ENCODE data around the gene PTBP1. TPM values are rescaled to one million over a fixed set of nuclear protein-coding genes. Genes with fewer than 3 reads are reported as not detected.
A peak's percentile ranks its signal among the peaks of the same experiment; 100 is the strongest.

The PTBP1 gene
- total and polyA plus RNA-seq, 7 experiments from 2014 or later = 113 to 524 (median 322) TPM

DNA sequence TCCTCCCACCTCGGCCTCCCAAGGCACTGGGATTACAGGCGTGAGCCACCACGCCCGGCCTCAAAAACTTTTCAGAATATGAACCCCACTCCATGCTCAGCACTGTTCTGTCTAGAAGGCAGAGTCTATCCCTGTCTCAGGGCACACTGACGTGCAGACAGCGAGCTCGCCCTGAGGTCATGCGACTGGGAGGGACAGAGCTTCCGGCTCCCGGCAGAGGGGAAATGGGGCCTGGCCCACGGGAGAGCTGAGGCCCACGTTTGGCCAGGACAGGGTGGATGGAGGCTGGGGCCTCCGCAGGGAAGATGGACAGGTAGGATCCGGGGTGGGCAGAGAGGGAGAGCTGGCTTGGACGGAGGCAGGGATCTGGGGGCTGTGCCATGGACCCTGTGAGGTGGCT is 27.6 kb downstream of the PTBP1 start:
- Histone ChIP-seq H3K27ac (ENCODE audit: low read depth, low read length) (no peak overlapping the region), H3K4me3 (ENCODE audit: low read length) (no peak overlapping the region), H3K9me3 (ENCODE audit: control insufficient read depth in 2 of 3, low read length in 3 of 3) (no peaks in the 10 kb centered on the region), H3K36me3 (ENCODE audit: control insufficient read depth in 2 of 3, insufficient read depth in 3 of 3, low read length in 3 of 3) (no peaks in the 10 kb centered on the region), H3K27me3 (ENCODE audit: control insufficient read depth in 2 of 2, insufficient read depth in 2 of 2, low read length in 2 of 2) (no peaks in the 10 kb centered on the region), H3K4me1 (ENCODE audit: control insufficient read depth in 2 of 2, insufficient read depth in 2 of 2, low read length in 2 of 2) (no peaks in the 10 kb centered on the region)
- intact Hi-C loops (cut with micrococcal nuclease) = no loop called here
- peak overlapping the region in 2 of 10 donors; percentile 13 to 66 for H3K4me3 Mint-ChIP-seq
- no peaks in the 10 kb centered on the region for H3K36me3 Mint-ChIP-seq
- no peak overlapping the region for H3K27ac Mint-ChIP-seq
- H3K27me3 Mint-ChIP-seq = peaks cover 8 to 27% (median 22%) of the 10 kb centered on the region in 5 donors
- CTCF ChIA-PET = no interaction called here
- ATAC-seq (peak; percentile 49), DNase-seq (no peak)
- H3K4me1 Mint-ChIP-seq = peaks cover 0 to 8% (median 0%) of the 10 kb centered on the region in 7 donors
- POLR2A ChIA-PET = no interaction called here
- H3K9me3 Mint-ChIP-seq = no peaks in the 10 kb centered on the region

DNA sequence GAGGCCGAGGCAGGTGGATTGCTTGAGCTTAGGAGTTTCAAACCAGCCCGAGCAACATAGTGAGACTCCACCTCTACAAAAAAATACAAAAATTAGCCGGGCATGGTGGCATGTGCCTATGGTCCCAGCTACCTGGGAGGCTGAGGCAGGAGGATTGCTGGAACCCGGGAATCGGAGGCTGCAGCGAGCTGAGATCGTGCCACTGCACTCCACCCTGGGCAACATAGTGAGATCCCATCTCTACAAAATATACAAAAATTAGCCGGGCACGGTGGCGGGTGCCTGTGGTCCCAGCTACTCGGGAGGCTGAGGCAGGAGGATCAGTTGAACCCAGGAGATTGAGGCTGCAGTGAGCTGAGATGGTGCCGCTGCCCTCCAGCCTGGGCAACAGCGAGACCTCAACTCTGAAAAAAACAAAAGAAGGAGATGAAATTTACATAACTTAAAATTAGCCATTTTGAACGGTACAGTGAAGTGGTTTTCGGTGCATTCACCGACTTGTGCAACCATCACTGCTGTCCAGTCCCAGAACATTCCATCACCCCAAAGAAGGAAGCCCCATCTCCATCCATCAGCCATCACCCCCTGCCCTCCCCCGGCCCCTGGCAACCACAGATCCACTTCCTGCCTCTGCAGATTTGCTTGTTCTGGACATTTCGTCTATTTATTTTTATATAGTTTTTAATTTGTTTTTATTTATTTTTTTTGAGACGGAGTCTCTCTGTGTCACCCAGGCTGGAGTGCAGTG is 28.8 kb downstream of the PTBP1 start:
- POLR2A ChIA-PET = no interaction called here

DNA sequence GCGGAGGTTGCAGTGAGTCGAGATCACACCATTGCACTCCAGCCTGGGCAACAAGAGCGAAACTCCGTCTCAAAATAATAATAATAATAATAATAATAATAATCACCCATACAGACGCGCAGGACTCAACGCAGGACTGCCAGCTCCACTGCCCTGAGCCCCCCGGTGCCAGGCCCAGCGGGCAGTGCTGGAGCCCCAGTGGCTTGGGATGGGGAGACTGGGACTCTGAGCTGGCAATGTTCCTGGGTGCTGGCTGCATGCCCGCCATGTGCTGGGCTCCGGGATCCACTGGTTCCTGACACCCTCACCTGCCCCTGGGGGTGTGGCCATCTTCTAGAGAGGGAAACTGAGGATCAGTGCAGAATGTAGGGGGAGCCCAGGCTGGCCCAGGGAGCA is 30.1 kb downstream of the PTBP1 start:
- ChIA-PET POLR2A (no interaction called here), CTCF (no interaction called here)
- intact Hi-C loops (cut with micrococcal nuclease) = no loop called here
- Histone ChIP-seq H3K4me1 (ENCODE audit: control insufficient read depth in 2 of 2, insufficient read depth in 2 of 2, low read length in 2 of 2) (no peaks in the 10 kb centered on the region), H3K9me3 (ENCODE audit: control insufficient read depth in 2 of 3, low read length in 3 of 3) (no peaks in the 10 kb centered on the region), H3K36me3 (ENCODE audit: control insufficient read depth in 2 of 3, insufficient read depth in 3 of 3, low read length in 3 of 3) (no peaks in the 10 kb centered on the region), H3K27me3 (ENCODE audit: control insufficient read depth in 2 of 2, insufficient read depth in 2 of 2, low read length in 2 of 2) (no peaks in the 10 kb centered on the region), H3K4me3 (ENCODE audit: low read length) (no peak overlapping the region), H3K27ac (ENCODE audit: low read depth, low read length) (no peak overlapping the region)
- peaks cover 8 to 24% (median 14%) of the 10 kb centered on the region in 5 donors for H3K27me3 Mint-ChIP-seq
- no peak overlapping the region for H3K4me3 Mint-ChIP-seq
- no peak overlapping the region for H3K27ac Mint-ChIP-seq
- ATAC-seq = no peak
- H3K9me3 Mint-ChIP-seq = no peaks in the 10 kb centered on the region
- DNase-seq = no peak
- peaks cover 0 to 7% (median 0%) of the 10 kb centered on the region in 7 donors for H3K4me1 Mint-ChIP-seq
- H3K36me3 Mint-ChIP-seq = no peaks in the 10 kb centered on the region

More for the DNA sequence above, 28.8 kb downstream of the PTBP1 start:
- no peaks in the 10 kb centered on the region for H3K9me3 ChIP-seq (ENCODE audit: control insufficient read depth in 2 of 3, low read length in 3 of 3)
- H3K9me3 Mint-ChIP-seq = no peaks in the 10 kb centered on the region
- H3K27ac Mint-ChIP-seq = no peak overlapping the region
- H3K27me3 Mint-ChIP-seq = peaks cover 8 to 24% (median 16%) of the 10 kb centered on the region in 5 donors
- H3K27me3 ChIP-seq (ENCODE audit: control insufficient read depth in 2 of 2, insufficient read depth in 2 of 2, low read length in 2 of 2) = no peaks in the 10 kb centered on the region
- H3K36me3 ChIP-seq (ENCODE audit: control insufficient read depth in 2 of 3, insufficient read depth in 3 of 3, low read length in 3 of 3) = no peaks in the 10 kb centered on the region
- intact Hi-C loops (cut with micrococcal nuclease) = no loop called here
- CTCF ChIA-PET = interaction anchor here (0.6 kb wide), 2 partner anchors 74 to 1594 kb away, joined by 3 read pairs; no protein-coding TSS in a partner anchor
- H3K4me3 ChIP-seq (ENCODE audit: low read length) = no peak overlapping the region
- DNase-seq = no peak
- H3K27ac ChIP-seq (ENCODE audit: low read depth, low read length) = no peak overlapping the region
- no peaks in the 10 kb centered on the region for H3K36me3 Mint-ChIP-seq
- ATAC-seq = no peak
- no peaks in the 10 kb centered on the region for H3K4me1 ChIP-seq (ENCODE audit: control insufficient read depth in 2 of 2, insufficient read depth in 2 of 2, low read length in 2 of 2)
- no peak overlapping the region for H3K4me3 Mint-ChIP-seq
- peaks cover 0 to 8% (median 0%) of the 10 kb centered on the region in 7 donors for H3K4me1 Mint-ChIP-seq

- peaks cover 0 to 7% (median 0%) of the 10 kb centered on the region in 7 donors for H3K4me1 Mint-ChIP-seq
- no peaks in the 10 kb centered on the region for H3K4me1 ChIP-seq (ENCODE audit: control insufficient read depth in 2 of 2, insufficient read depth in 2 of 2, low read length in 2 of 2)
- DNase-seq (no peak), ATAC-seq (peak; percentile 60)
- no peak within 1 kb of the TSS for H3K4me3 Mint-ChIP-seq
- H3K9me3 ChIP-seq (ENCODE audit: control insufficient read depth in 2 of 3, low read length in 3 of 3) = no peaks in the 10 kb centered on the region
- ChIA-PET CTCF (no interaction called here), POLR2A (no interaction called here)
- no peaks in the 10 kb centered on the region for H3K36me3 ChIP-seq (ENCODE audit: control insufficient read depth in 2 of 3, insufficient read depth in 3 of 3, low read length in 3 of 3)
- no peak within 1 kb of the TSS for H3K27ac Mint-ChIP-seq
- H3K27me3 Mint-ChIP-seq = peaks cover 8 to 23% (median 12%) of the 10 kb centered on the region in 5 donors
- no peak within 1 kb of the TSS for H3K27ac ChIP-seq (ENCODE audit: low read depth, low read length)
- H3K9me3 Mint-ChIP-seq = no peaks in the 10 kb centered on the region
- intact Hi-C loops (cut with micrococcal nuclease) = no loop called here
- no peaks in the 10 kb centered on the region for H3K27me3 ChIP-seq (ENCODE audit: control insufficient read depth in 2 of 2, insufficient read depth in 2 of 2, low read length in 2 of 2)
- no peak within 1 kb of the TSS for H3K4me3 ChIP-seq (ENCODE audit: low read length)
- no peaks in the 10 kb centered on the region for H3K36me3 Mint-ChIP-seq
Observed at GRCh38 chr19:827710-828321, 30.6 kb downstream of the PTBP1 start, which contains the start of gene AZU1. TSS of gene AZU1 (plus strand) at chr19:827837. CDS start at chr19:827847, 10 bp downstream.

- Histone ChIP-seq H3K9me3 (ENCODE audit: control insufficient read depth in 2 of 3, low read length in 3 of 3) (no peaks in the 10 kb centered on the region), H3K27ac (ENCODE audit: low read depth, low read length) (no peak overlapping the region), H3K27me3 (ENCODE audit: control insufficient read depth in 2 of 2, insufficient read depth in 2 of 2, low read length in 2 of 2) (no peaks in the 10 kb centered on the region), H3K36me3 (ENCODE audit: control insufficient read depth in 2 of 3, insufficient read depth in 3 of 3, low read length in 3 of 3) (no peaks in the 10 kb centered on the region), H3K4me1 (ENCODE audit: control insufficient read depth in 2 of 2, insufficient read depth in 2 of 2, low read length in 2 of 2) (no peaks in the 10 kb centered on the region), H3K4me3 (ENCODE audit: low read length) (no peak overlapping the region)
- DNase-seq = no peak
- Mint-ChIP-seq H3K9me3 (no peaks in the 10 kb centered on the region), H3K27ac (no peak overlapping the region), H3K36me3 (no peaks in the 10 kb centered on the region), H3K27me3 (peaks cover 0 to 12% (median 0%) of the 10 kb centered on the region in 5 donors), H3K4me1 (peaks cover 0 to 4% (median 0%) of the 10 kb centered on the region in 7 donors), H3K4me3 (no peak overlapping the region)
- no peak for ATAC-seq
- intact Hi-C loops (cut with micrococcal nuclease) = no loop called here
- ChIA-PET POLR2A (no interaction called here), CTCF (no interaction called here)
Observed at GRCh38 chr19:829129-829758, 32.0 kb downstream of the PTBP1 start.

- Mint-ChIP-seq H3K4me1 (peaks cover 0 to 8% (median 0%) of the 10 kb centered on the region in 7 donors), H3K27ac (no peak overlapping the region), H3K9me3 (no peaks in the 10 kb centered on the region), H3K36me3 (no peaks in the 10 kb centered on the region), H3K27me3 (peaks cover 4 to 18% (median 7%) of the 10 kb centered on the region in 5 donors), H3K4me3 (no peak overlapping the region)
- Histone ChIP-seq H3K4me1 (ENCODE audit: control insufficient read depth in 2 of 2, insufficient read depth in 2 of 2, low read length in 2 of 2) (no peaks in the 10 kb centered on the region), H3K4me3 (ENCODE audit: low read length) (no peak overlapping the region), H3K27ac (ENCODE audit: low read depth, low read length) (no peak overlapping the region), H3K27me3 (ENCODE audit: control insufficient read depth in 2 of 2, insufficient read depth in 2 of 2, low read length in 2 of 2) (no peaks in the 10 kb centered on the region), H3K9me3 (ENCODE audit: control insufficient read depth in 2 of 3, low read length in 3 of 3) (no peaks in the 10 kb centered on the region), H3K36me3 (ENCODE audit: control insufficient read depth in 2 of 3, insufficient read depth in 3 of 3, low read length in 3 of 3) (no peaks in the 10 kb centered on the region)
- intact Hi-C loops (cut with micrococcal nuclease) = no loop called here
- no peak for ATAC-seq
- DNase-seq = no peak
- ChIA-PET CTCF (no interaction called here), POLR2A (no interaction called here)
Observed at GRCh38 chr19:831407-832369, 34.4 kb downstream of the PTBP1 start.
